ENCODE results near the gene TUNAR.

TUNAR gene

GRCh38 chr14:95876761-95877538 lies at the start of gene TUNAR:
Gene TUNAR (plus strand): TSS chr14:95876832.
- DNase-seq = no peak

DNA sequence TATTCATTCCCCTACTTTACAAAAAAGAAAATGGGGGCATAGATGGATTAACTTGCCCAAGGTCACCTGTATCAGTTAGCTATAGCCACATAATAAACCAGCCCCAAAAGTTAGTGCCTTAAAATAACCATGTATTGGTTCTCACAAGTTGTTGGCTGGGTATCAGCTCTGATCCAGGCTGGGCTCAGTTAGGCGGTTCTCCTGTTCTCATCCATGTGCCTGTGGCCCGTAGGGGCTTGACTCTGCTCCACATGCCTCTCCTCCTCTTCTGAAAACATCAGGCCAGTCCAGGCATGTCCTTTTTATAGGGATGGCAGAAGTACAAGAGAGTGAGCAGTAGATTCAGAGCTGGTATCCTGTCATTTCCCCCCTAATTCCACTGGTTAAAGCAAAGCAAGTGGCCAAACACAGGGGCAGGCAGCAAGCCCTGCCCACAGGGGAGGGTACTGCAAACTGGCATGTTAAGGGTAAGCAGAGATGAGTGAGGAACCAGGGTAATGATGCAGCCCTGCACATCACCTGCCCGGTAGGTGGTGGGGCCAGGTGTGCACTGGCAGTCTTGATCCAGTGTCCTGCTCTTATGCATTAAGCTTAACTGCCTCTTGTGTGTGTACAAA lies 47.9 kb upstream of the TUNAR start:
- no peak for DNase-seq

DNA sequence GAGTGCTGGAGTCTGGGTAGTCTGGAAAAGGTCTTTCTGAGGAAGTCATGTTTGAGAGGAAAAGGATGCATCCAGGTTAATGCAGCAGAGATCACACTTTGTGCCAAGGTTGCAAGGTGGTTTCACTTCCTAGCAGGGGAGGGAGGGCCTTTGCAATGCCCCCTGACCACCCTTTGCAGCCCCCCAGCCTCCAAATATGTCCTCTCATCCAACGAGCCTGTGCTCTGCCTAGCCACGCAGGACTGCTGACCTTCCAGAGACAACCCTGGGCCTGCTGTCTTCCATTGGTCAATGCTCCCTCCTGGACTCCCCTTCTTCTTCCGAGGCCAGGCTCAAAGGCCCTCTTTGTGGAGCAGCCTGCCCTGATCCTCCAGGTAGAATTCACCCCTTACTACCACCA lies 47.3 kb upstream of the TUNAR start:
- no peak for DNase-seq

GRCh38 chr14:95830386-95830785 lies 46.2 kb upstream of the TUNAR start:
- no peak for DNase-seq

DNA sequence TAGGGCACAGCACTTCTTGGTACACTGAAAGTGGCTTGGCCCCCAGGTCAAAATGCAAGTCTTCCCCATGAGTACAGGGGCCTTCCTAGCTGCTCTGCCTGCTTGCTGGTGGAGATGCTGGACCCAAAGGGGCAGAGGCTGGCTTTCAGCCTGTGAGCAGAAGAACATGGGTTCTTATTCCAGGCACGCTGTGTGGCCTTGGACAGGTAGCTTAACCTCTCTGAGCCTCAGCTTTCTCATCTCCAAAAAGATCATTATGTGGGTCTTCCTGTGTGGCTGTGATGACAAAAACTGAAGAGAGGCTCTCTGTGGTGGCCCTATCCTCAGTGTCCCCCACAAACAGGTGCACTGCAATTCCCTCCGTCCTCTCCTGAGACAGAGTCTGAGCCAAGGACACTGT lies 45.6 kb upstream of the TUNAR start:
- no peak for DNase-seq

DNA sequence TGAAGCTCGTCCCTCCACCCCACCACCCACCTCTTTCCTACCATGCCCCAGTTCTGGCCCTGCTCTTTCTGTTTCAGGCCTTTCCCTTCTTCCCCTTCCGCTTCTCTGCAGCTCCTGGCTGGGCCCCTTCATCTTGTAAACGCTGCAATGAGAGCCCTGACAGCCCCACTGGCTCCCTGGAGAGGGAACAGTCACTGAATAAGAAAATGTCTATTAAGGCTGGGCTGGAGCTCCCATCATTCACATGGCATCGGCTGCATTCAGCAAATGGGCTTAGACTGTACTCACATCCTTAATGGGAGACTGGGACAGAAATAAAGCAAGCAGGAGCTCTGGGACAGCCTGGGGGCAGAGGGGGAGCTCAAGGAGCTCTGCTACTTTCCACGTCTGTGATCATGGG lies 45.2 kb upstream of the TUNAR start:
- DNase-seq = no peak

- DNase-seq = no peak
Observed at GRCh38 chr14:95832012-95832411, 44.6 kb upstream of the TUNAR start.

DNA sequence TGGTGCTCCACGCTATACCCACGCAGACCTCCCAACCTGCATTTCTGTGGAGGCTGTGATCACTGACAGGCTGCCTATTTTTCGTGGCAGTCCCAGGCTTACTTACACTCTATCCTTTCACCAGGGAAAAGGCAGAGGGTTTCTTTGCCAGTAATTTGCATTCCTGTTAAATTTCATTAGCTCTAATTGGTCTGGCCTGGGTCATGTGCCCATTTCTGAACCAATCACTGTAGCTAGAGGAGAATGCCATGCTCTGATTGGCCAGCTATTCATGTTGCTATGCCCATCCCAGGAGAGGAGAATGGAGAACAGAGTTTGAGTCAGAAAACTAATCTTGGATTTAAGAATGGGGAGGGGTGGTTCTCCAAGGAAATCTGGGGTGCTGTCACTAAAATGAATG lies 43.2 kb upstream of the TUNAR start:
- no peak for DNase-seq

DNA sequence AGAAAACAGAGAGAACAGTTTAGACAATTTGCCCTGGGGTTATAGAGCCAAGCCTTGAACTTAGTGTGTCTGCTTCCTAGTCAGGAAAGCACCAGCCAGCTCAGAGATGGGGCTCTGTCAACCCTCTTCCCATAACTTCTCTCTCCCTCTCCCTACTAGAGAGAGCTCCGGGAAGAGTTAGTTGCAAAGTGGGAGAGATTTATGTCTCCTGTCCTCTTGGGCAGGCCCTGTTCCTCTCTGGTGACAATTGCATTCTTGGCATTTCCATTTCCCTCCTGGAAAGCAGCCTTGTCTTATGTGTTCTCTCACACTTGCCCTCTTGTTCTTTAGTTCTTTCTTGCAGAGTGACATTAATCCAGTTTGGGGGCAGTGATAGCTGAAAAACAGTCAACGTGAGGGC lies 42.1 kb upstream of the TUNAR start:
- no peak for DNase-seq

GRCh38 chr14:95835121-95835730 lies 41.4 kb upstream of the TUNAR start:
- DNase-seq = no peak

GRCh38 chr14:95838862-95839261 lies 37.8 kb upstream of the TUNAR start:
- no peak for DNase-seq

DNA sequence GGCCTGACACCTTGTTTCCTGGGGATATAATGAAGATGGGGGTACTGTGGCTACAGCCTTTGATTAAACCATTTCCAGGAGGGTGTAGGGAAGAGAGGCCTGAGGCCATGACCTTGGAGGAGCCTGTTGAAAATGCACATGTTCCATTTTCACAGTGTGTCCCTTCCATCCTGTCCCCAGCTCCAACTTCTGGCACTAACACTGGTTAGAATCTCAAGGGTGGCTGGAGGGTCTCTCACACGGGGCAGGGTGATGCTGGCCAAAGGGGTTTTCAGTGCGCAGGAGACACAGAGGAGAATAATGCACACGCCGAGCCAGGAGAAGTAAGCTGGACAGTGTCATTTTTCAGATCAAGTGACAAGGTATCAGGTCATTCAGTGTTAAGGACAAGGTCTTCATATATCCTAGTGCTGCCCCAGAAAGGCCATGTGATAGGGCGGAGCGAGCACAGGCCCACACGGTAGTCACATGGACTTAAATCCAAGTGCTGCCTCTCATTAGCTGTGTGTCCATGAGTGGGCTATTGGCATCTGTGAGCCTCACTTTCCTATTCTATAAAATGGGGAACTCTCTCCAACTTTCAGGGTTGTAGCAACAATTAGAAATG lies 36.4 kb upstream of the TUNAR start:
- DNase-seq = no peak

DNA sequence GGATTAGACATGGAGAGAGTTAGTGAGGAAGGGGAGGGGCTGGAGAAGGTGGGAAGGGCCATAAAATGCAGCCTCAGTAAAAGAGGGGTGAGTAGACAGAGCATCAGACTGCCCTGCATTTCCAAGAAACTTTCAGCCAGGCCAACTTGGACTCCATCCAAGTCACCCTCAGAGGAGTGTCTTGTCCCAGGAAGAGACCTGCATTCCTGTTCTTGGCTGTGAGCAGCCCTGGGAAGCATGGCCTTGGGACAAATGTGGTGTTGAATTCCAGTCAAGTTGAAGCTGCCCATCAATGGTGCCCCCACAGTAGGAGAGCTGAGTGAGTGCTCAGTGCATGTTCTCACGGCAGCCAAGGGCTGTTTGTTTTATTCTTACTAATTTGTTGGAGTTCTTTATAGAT lies 35.0 kb upstream of the TUNAR start:
- no peak for DNase-seq

DNA sequence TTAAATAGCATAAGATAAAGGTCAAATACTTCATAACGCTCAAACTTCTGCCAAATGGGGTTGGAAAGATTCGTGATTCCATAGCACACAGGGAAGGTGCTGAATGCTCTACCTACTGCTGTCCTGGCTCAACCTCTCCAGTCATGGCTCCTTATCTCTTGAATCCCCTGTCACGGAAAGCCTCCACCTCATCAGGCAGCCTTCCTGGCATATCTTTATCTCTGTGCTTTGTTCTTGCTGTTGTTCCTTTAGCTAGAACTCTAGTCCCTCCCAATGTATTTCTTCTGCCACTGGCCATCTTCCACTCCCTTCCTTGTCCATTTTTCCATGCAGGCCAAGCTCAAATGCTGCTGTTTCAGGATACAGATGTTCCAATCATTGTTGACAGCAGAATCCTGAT lies 26.9 kb upstream of the TUNAR start:
- DNase-seq = no peak

DNA sequence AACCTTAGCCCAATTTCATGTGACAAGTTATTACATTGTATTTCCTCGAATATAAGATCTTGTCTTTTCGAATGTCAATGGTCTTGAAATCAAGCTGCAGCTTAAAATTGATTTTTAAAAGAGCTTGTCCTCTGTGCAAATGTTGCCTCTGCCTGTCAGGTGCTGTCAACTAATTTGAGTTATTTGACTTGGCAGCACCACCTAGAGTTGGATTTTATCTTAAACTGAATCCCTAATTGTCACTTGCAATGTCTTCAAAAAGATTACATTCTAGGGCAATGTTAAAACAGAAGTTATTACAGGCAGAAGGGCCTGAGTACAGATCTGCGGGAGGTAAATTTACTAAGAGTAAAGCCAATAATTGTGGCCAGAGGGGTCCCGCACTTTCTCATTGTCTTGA lies 26.2 kb upstream of the TUNAR start:
- no peak for DNase-seq

DNA sequence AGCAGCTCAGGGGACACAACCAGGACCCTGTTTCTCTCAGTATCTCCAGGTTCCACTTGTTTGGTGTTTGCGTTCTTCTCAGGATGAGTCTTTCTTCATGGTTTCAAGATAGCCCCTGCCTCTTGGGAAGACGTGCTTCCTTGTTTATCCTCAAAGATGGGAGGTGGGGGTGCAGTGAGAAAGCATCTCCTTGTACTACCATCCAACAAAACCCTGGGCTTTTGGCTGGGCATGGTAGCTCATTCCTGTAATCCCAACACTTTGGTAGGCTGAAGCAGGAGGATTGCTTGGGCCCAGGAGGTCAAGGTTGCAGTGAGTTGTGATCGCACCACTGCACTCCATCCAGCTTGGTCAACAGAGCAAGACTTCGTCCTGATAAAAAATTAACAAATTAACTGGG lies 21.0 kb upstream of the TUNAR start:
- DNase-seq = no peak

GRCh38 chr14:95857275-95857674 lies 19.4 kb upstream of the TUNAR start:
- no peak for DNase-seq

GRCh38 chr14:95858893-95859292 lies 17.7 kb upstream of the TUNAR start:
- no peak for DNase-seq

DNA sequence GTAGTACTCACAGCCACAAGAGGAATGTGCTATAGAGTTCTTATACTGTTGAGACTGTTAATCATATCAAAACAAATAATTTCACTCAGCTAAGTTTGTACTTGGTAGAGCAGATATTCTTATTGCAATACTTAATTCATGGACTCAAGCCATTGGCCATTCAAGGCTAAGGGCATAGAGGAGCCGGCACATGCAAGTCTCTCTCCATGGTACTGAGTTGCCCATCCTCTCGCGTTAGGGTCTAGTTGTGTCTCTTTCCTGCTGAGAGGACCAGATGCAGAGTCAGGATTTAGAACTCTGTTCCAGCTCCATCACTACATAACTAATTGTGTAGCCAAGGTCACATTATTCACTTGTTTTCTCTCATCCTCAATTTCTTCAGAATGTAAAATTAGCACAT lies 14.4 kb upstream of the TUNAR start:
- no peak for DNase-seq

- no peak for DNase-seq
Observed at GRCh38 chr14:95863295-95863694, 13.3 kb upstream of the TUNAR start.

DNA sequence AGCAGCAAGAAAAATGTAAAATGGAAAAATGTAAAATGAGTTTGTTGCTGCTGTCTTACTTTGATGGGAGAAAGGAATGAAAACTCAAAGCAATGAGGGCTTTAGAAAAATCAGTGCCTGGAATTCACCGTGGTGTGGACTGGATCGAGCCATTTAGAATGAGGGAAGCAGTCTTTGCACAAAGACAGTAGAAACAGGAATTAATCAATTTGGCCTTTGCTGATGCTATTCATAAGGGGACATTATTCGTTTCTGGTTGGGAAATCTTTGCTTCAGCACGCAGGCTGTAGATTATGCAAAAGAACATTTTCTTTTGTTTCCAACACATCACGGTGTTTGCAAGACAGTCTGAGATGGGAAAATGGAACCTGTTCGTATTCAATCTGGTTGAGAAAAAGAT lies 6.9 kb upstream of the TUNAR start:
- DNase-seq = no peak

GRCh38 chr14:95870772-95871171 lies 5.9 kb upstream of the TUNAR start:
- DNase-seq = no peak

GRCh38 chr14:95871531-95871930 lies 5.1 kb upstream of the TUNAR start:
- no peak for DNase-seq

GRCh38 chr14:95872777-95873176 lies 3.9 kb upstream of the TUNAR start:
- no peak for DNase-seq

Measured in activated CD4-positive, CD25-positive, alpha-beta regulatory T cell treated with anti-CD3 and anti-CD28 coated beads, Interleukin-2, amount 50 U/mL, for 72 hours (primary cell).